B cell (primary cell): ENCODE results near the gene NCS1. TPM values are rescaled to one million over a fixed set of nuclear protein-coding genes. Genes with fewer than 3 reads are reported as not detected.

Source experiments
- ATAC-seq: fragments of 200-7000 bp; cut with Tn5 transposase; one replicate; pipeline ENCODE4 v1.10.0; 2021; ENCODE audit warnings: low read depth, mild to moderate bottlenecking, moderate number of reproducible peaks, moderate library complexity
- CTCF ChIA-PET: fragments of 350-600 bp; sonication (Branson Sonifier 250); formaldehyde crosslinking; loops from one replicate; lab custom pipeline; 2021; ENCODE audit warnings: antibody characterized with exemption, inconsistent platforms; lab: Charles Lee
- POLR2A ChIA-PET: fragments of 350-600 bp; sonication (Branson Sonifier 250); formaldehyde crosslinking; loops from one replicate; lab custom pipeline; 2021; ENCODE audit warnings: antibody characterized with exemption; lab: Charles Lee
- DNase-seq: peaks from one replicate; pipeline ENCODE4 v3.0.0; 2013
- H2AFZ ChIP-seq: 2 replicates; pipeline ENCODE4 v1.6.1; 2012; ENCODE audit warnings: mild to moderate bottlenecking, low read depth, low read length; ENCODE audit not compliant: insufficient read depth, poor library complexity, severe bottlenecking
- H3K27ac ChIP-seq, 2 donors: 1 replicate in 1 of 2; 2 replicates in 1 of 2; pipeline ENCODE4 v1.5.1; 2012 to 2013; ENCODE audit warnings: low read length in 2 of 2, mild to moderate bottlenecking in 2 of 2, moderate library complexity in 1 of 2
- H3K27me3 ChIP-seq, 4 experiments: fragments of 200-600 bp in 1 of 4; sonication (generic) in 1 of 4; replicated peaks in 1 of 4; 1 replicate in 2 of 4; 2 replicates in 2 of 4; pipeline versions ENCODE4 v1.6.1 to v1.7.0; 2013 to 2016; ENCODE audit warnings: low read length in 3 of 4, mild to moderate bottlenecking in 2 of 4, mixed read lengths in 1 of 4, moderate library complexity in 1 of 4; ENCODE audit not compliant: insufficient read depth in 4 of 4, control insufficient read depth in 3 of 4; ENCODE audit errors: control extremely low read depth in 1 of 4
- H3K36me3 ChIP-seq, 2 experiments: replicated peaks in 1 of 2; 1 replicate in 1 of 2; 2 replicates in 1 of 2; pipeline versions ENCODE4 v1.6.1 to v1.7.1; 2013; ENCODE audit warnings: low read length in 1 of 2; ENCODE audit not compliant: insufficient read depth in 2 of 2, control insufficient read depth in 1 of 2; ENCODE audit errors: control extremely low read depth in 1 of 2, extremely low read depth in 1 of 2
- H3K4me1 ChIP-seq, 2 donors: fragments of 200-600 bp in 1 of 2; sonication (generic) in 1 of 2; 1 replicate in 1 of 2; 2 replicates in 1 of 2; pipeline versions ENCODE4 v1.5.1 to v1.6.1; 2013 to 2017; ENCODE audit warnings: low read length in 2 of 2; ENCODE audit not compliant: control insufficient read depth in 2 of 2, insufficient read depth in 2 of 2
- H3K4me2 ChIP-seq: replicated peaks from 2 replicates; pipeline ENCODE3; 2012; ENCODE audit warnings: mild to moderate bottlenecking, low read depth, low read length; ENCODE audit not compliant: poor library complexity, severe bottlenecking
- H3K4me3 ChIP-seq, 5 experiments: fragments of 200-600 bp in 1 of 5; sonication (generic) in 1 of 5; 1 replicate in 3 of 5; 2 replicates in 2 of 5; pipeline versions ENCODE4 v1.5.1 to v1.7.0; 2011 to 2016; ENCODE audit warnings: low read length in 4 of 5, mild to moderate bottlenecking in 4 of 5, low read depth in 2 of 5, control low read depth in 1 of 5, moderate library complexity in 1 of 5; ENCODE audit not compliant: insufficient read depth in 1 of 5; ENCODE audit errors: control extremely low read depth in 1 of 5, extremely low read depth in 1 of 5
- H3K79me2 ChIP-seq: fragments of 200-600 bp; sonication (generic); one replicate; pipeline ENCODE4 v1.6.0; 2016; ENCODE audit warnings: low read length; ENCODE audit not compliant: control insufficient read depth, insufficient read depth
- H3K9ac ChIP-seq: fragments of 200-600 bp; sonication (generic); 2 replicates; pipeline ENCODE4 v1.6.1; 2017; ENCODE audit warnings: mild to moderate bottlenecking, low read length, moderate library complexity
- H3K9me3 ChIP-seq, 3 donors: one replicate each; pipeline versions ENCODE4 v1.6.1 to v1.7.1; 2013; ENCODE audit warnings: low read length in 2 of 3; ENCODE audit not compliant: control insufficient read depth in 2 of 3, insufficient read depth in 1 of 3; ENCODE audit errors: control extremely low read depth in 1 of 3
- H4K20me1 ChIP-seq: 2 replicates; pipeline ENCODE4 v1.6.0; 2012; ENCODE audit warnings: mild to moderate bottlenecking, low read length; ENCODE audit not compliant: insufficient read depth, control insufficient read depth, poor library complexity, severe bottlenecking
- H3K27ac Mint-ChIP-seq: one replicate; pipeline ENCODE4 v1.8.0; 2021; ENCODE audit warnings: mixed read lengths
- H3K27me3 Mint-ChIP-seq: one replicate; pipeline ENCODE4 v1.8.0; 2021; ENCODE audit warnings: mixed read lengths
- H3K4me1 Mint-ChIP-seq: one replicate; pipeline ENCODE4 v1.8.0; 2021; ENCODE audit warnings: mixed read lengths
- H3K4me3 Mint-ChIP-seq: one replicate; pipeline ENCODE4 v1.8.0; 2021; ENCODE audit warnings: mixed read lengths
- H3K9me3 Mint-ChIP-seq: one replicate; pipeline ENCODE4 v1.8.0; 2022; ENCODE audit warnings: mixed read lengths; ENCODE audit not compliant: insufficient read depth
- CTCF ChIP-seq: fragments of 200-600 bp; IDR thresholded peaks from one replicate; pipeline ENCODE4 v1.8.0; 2022; ENCODE audit warnings: antibody characterized with exemption, mild to moderate bottlenecking
- EZH2 ChIP-seq: IDR thresholded peaks from 2 replicates; pipeline ENCODE4 v1.6.1; 2012; ENCODE audit warnings: borderline replicate concordance, low read depth, mild to moderate bottlenecking, moderate library complexity, low read length; ENCODE audit not compliant: insufficient read depth, poor library complexity, severe bottlenecking
- whole genome bisulfite sequencing: methylation state at CpG from one replicate; pipeline ENCODE4 v1.1.5; 2013; ENCODE audit warnings: missing lambda C conversion rate; ENCODE audit not compliant: insufficient coverage; 5-methylcytosine and 5-hydroxymethylcytosine counted together
- intact Hi-C: fragments of 100-400 bp; cut with micrococcal nuclease; formaldehyde crosslinking; loops from one replicate; pipeline ENCODE4 v1.10.0; 2022
- polyA plus RNA-seq: library from polyadenylated mRNA; depleted of rRNA; stranded (reverse); fragments of >200 nt; gene quantifications from 2 replicates; pipeline ENCODE4 v1.2.3, GENCODE V29; 2012
- total RNA-seq, 2 donors: library from RNA; stranded (reverse); fragments of 120-200 nt in 1 of 2; gene quantifications; 1 replicate in 1 of 2; 2 replicates in 1 of 2; pipeline versions ENCODE4 v1.2.3 to v1.2.4, GENCODE V29; 2013 to 2022

The NCS1 gene
- total and polyA plus RNA-seq, 2 donors (not counting 1 experiment from before 2014, with no cell fraction given) = 0.39 TPM; not detected in 1

GRCh38 chr9:130197888-130198287, 25.7 kb downstream of the NCS1 start:
- H3K27me3 ChIP-seq = no peaks in the 10 kb centered on the region
- H3K4me2 ChIP-seq = no peak overlapping the region
- Mint-ChIP-seq H3K27me3 (peaks cover 4% of the 10 kb centered on the region), H3K4me1 (no peaks in the 10 kb centered on the region), H3K4me3 (no peak overlapping the region), H3K27ac (no peak overlapping the region), H3K9me3 (no peaks in the 10 kb centered on the region)
- DNase-seq (no peak), ATAC-seq (no peak)
- ChIA-PET CTCF (no interaction called here), POLR2A (interaction anchor here (0.7 kb wide), 1 partner anchor 1051 kb away, joined by 6 read pairs; no protein-coding TSS in a partner anchor)
- no peaks in the 10 kb centered on the region for H3K9me3 ChIP-seq
- WGBS = 88% methylated on average over 3 of the region's 4 CpGs
- no peaks in the 10 kb centered on the region for H3K79me2 ChIP-seq
- no peaks in the 10 kb centered on the region for H4K20me1 ChIP-seq
- TF ChIP-seq EZH2 = no peak
- no peak overlapping the region for H3K27ac ChIP-seq
- H3K4me1 ChIP-seq = no peaks in the 10 kb centered on the region
- H3K4me3 ChIP-seq = no peak overlapping the region
- intact Hi-C loops = no loop called here
- no peak overlapping the region for H3K9ac ChIP-seq
- H2AFZ ChIP-seq = no peak overlapping the region
- no peaks in the 10 kb centered on the region for H3K36me3 ChIP-seq

DNA sequence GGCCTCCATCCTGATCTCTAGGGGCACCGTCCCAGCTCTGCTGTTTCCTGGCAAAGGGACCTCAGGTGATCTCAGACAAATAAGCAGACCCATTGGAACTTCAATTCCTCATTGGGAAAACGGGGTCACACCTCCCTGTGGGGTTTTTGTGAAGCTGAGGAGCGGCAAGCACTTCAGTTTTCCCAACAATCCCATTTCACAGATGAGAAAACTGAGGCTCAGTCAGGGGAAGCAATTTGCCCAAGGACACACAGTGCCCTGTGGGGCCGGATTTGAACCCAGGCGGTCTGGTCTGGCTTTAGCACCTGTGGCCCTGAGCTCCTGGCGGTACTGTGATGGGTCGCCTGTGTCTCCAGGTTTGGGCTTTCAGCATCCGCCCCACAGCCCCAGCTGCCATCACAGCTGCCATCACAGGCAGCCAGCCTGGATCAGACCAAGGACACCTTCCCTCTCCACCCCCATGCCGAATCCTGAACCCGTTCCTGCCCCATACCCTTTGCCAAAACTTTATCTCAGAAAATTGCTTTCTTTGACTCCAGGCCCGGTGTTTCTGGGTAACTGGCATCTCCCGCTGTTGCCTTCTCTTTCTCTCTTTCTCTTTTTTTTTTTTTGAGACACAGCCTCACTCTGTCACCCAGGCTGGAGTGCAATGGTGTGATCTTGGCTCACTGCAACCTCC, 26.4 kb downstream of the NCS1 start:
- H3K27ac ChIP-seq = no peak overlapping the region
- H3K4me1 Mint-ChIP-seq = no peaks in the 10 kb centered on the region
- no peak overlapping the region for H3K4me3 Mint-ChIP-seq
- H3K79me2 ChIP-seq = no peaks in the 10 kb centered on the region
- no peaks in the 10 kb centered on the region for H3K36me3 ChIP-seq
- no peaks in the 10 kb centered on the region for H3K9me3 Mint-ChIP-seq
- DNase-seq = no peak
- intact Hi-C loops = no loop called here
- no peak overlapping the region for H3K4me3 ChIP-seq
- no peak overlapping the region for H2AFZ ChIP-seq
- H3K4me2 ChIP-seq = no peak overlapping the region
- H4K20me1 ChIP-seq = no peaks in the 10 kb centered on the region
- no peak overlapping the region for H3K9ac ChIP-seq
- H3K27me3 ChIP-seq = no peaks in the 10 kb centered on the region
- TF ChIP-seq CTCF = no peak
- no peak for TF ChIP-seq EZH2
- H3K27me3 Mint-ChIP-seq = peaks cover 4% of the 10 kb centered on the region
- H3K9me3 ChIP-seq = no peaks in the 10 kb centered on the region
- ChIA-PET CTCF (no interaction called here), POLR2A (no interaction called here)
- H3K4me1 ChIP-seq = no peaks in the 10 kb centered on the region
- no peak overlapping the region for H3K27ac Mint-ChIP-seq
- no peak for ATAC-seq
- 94% methylated on average over 10 of the region's 12 CpGs for WGBS
